ENCODE data around the gene RNF208.

The RNF208 gene

DNA sequence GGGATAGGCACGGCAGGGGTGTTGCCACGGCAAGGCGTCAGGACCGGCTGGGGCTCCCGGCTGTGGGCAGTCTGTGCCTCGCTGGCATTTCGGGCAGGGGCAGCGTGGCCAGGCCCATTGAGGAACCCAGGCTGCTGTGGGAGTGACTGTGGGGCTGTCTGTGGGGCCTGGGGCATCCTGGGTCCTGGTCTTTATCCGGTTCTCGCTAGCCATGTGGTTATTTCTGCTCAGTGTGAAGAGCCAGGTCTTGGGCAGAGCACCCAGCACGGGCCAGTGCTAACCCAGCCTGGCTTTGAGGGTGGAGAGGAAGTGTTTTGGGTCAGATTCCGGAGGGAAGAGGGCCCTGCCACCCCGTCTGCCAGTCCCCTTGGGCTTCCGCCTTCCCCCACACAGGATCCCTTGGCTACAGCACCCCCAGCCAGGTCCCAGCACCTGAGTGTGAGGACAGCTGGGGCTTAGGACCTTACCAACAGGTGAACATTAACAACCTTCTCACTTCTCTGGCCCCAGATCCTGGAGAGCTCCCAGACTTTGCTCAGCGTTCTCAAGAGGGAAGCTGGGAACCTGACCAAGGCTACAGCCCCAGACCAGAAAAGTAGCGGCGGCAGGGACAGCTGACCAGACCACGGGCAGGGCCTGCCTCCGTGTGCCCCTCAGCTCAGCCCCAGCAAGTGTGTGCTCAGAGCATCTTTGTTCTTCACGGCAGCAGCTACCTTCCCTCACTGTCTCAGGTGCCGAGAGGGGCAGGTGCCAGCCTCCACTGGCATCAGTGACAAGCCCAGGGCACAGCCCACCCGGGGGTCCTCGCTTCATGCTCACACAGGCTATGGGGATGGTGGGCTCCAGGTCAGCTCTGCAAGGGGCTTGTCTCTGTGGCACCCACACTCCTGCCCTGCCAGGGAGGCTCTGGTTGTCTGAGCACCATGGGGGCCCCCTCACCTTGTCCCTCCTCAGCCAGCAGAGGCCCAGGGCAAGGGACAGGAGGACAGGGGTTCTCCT is 32.4 kb downstream of the RNF208 start:
- no peak for FAIRE-seq

DNA sequence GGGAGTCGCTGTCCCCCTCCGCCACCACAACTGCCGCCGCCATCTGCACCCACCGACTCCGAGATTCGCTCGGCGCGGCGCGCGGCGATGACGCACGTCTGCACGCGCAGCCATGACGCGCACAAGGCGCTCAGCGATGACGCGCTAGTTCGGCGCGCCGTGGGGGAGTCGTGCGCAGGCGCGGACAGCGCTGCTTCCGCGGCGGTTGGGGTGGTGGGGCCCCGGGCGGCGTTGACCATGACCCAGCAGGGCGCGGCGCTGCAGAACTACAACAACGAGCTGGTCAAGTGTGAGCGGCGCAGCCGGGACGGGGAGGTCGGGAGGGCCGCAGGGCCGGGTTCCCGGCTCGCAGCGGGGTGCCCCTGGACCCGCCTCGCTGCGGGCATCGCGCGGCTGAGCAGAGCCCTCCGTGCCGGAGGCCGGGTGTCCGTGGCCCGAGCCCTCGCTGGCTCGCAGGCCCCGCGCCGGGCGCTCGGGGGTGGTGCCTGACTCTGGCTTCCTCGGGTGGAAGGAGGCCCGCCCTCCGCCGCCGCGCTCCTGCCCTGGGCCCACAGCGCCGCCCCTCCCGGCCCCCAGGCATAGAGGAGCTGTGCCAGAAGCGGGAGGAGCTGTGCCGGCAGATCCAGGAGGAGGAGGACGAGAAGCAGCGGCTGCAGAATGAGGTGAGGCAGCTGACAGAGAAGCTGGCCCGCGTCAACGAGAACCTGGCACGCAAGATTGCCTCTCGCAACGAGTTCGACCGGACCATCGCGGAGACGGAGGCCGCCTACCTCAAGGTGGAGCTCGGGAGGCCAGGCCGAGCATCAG is 33.3 kb downstream of the RNF208 start, which contains the start of the genes ANAPC2 and SSNA1:
ANAPC2 (minus strand) TSS at position 71 of the 807 bp plus-strand sequence; CDS start at position 43, 28 bp downstream.
SSNA1 (plus strand) TSS at position 187 of the 807 bp plus-strand sequence; CDS start at position 238, 51 bp downstream.
- no peak for FAIRE-seq

DNA sequence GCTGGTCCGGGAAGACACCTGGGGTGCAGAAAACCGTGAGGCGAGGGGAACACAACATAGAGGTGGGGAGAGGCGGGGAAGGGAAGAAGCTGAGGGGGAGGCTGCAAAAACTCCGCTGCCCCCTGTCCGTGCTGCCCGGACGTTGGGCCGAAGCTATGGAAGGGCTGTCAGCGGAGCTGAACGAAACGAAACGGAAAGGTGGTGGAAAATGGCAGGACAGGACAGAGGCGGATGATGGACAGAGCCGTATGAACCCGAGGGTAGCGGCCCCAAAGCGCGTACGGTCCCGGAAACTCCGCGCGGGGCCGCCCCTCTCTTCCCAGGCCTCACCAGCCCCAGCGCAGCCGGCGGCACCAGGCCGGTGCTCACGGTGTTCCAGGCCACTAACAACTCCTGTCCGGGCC is 34.0 kb downstream of the RNF208 start:
- no peak for FAIRE-seq

DNA sequence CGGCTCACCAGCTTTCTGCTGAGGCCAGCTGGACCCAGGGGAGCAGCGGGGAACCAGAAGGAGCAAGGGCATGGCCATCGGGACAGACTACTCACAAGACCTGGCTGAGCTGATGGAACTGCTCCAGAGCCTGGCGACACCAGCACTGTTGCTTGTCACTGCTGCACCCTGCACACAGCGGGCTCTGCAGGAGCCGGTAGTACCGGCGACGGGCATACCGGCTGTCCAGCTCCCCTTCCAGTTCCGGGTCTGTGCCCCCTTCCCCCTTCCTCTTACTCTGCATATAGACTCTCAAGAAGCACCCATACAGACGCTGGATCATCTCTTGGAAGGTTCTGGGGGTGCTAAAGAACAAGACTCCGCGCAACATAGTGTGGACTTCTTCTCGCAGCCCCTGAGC is 34.7 kb downstream of the RNF208 start:
- no peak for FAIRE-seq

DNA sequence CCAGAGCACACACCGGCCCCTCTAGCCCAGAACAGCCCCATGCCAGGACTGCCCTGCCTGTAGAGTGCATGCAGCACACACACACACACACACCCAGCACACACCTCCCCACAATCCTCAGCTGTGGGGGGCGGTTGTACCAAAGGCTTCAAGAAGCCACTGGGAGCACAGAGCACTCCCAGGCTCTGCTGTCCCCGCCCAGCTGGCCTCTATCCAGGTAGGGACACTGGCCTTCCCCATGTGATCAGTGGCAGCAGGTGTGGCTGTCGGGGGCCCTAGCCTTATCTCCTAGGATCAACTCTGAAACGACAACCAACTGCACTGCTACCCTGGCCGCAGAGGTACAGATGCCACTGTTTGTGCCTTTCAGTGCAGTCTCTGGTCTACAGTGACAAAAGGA is 35.7 kb downstream of the RNF208 start:
- no peak for FAIRE-seq

DNA sequence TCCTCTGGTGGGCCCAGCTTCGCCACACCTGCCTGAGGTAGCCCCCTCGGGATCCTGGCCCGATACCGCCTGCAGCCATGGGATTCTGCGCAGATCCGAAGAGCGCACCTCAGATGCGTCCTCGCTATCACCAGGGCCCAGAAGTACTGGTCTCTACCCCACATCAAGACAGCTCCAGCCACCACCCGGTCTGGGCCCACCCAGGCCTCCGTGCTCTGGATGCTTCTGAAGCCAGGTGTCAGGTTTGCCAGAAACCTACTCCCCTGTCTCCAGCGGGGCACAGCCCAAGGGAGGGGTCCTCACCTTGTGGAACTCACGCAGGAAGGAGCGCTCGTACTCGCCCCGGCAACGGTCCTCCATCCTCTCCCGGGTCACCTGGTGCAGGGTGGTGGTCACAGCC is 36.1 kb downstream of the RNF208 start:
- FAIRE-seq, result no peak

DNA sequence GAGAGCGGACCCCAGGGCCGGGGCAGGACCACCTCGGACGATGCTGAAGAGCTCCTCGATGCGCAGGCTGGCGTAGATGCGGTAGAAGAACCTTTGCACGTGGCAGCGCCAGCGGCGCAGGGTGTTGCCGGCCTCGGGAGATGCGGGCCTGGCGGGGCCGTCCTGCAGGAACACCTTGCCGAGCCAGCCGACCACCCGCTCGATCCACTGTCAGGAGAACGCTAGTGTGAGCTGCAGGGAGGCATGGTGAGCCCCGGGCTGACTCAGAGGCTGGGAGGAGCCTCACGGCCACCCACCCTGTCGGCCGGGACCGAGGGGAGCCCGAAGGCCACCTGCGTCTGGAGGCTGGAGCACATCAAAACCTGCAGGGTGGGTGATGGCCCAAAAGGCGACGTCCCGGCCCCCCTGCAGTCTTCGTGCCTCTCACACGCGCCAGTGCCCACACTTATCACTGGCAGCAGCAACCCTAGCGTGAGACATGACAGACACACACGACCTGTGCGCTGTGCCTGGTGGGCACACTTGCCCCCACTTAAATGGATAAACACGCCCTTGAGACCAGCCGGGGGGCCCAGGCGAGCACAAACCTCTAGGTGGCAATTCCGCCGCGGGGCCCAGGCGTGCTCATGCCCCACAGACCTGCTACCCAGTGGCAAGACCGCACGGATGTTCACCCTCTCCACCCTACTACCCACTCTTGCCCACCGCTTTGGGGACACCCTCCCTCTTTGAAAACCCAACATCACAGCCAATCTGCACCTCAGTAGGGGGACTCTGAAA is 37.0 kb downstream of the RNF208 start:
- FAIRE-seq, result no peak

DNA sequence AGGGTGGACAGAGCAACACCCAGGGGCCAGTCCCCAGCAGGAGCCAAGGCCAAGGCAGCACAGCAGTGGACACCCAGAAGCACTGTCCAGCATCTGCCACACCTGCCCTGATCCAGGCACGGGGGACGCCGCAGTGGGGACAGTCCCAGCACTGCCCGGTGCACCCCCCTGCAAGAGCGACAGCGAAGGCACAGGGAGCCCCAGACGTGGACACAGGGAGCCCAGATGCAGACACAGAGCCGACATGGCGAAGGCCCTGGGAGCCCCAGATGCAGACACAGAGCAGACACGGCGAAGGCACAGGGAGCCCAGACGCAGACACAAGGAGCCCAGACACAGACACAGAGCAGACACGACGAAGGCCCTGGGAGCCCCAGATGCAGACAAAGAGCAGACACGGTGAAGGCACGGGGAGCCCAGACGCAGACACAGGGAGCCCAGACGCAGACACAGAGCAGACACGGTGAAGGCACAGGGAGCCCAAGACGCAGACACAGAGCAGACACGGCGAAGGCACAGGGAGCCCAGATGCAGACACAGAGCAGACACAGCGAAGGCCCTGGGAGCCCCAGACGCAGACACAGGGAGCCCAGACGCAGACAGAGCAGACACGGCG is 38.0 kb downstream of the RNF208 start:
- FAIRE-seq, result no peak

DNA sequence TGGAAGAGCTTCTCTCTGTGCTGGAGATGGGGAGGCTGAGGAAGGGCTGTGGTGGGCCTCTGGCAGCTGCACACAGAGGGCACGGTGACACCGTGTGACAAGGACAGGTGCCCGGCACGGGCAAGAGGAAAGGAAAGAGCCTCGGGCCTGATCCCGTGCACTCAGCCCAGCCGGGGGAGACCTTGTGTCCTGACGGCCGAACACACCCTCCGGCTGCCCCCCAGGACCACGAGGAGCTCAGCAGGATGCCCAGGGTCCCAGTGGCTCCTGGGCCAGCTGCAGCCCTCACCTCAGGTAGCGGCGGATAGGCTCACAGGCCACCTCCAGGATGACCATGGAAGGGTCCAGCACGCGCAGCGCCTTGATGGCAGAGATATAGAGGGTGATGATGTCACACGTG is 39.2 kb downstream of the RNF208 start:
- FAIRE-seq, result no peak

DNA sequence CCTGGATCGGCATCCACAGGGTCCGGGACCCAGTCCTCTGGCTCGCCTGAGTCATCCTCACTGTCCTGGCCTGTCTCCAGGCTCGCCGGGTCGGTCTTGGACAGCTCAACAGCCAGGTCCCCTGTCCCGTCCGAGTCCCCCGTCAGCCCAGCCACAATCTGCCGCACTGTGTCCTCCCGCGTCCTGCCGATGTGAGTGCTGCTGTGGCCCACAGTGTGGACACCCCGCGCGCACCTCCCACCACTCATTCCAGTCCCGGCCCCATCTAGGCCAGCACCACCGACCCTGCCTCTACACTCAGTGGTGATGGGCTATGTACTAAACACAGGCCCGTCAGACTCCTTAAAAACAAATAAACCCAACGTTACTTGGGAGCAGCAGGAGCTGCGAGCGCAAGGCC is 40.4 kb downstream of the RNF208 start:
- no peak for FAIRE-seq

DNA sequence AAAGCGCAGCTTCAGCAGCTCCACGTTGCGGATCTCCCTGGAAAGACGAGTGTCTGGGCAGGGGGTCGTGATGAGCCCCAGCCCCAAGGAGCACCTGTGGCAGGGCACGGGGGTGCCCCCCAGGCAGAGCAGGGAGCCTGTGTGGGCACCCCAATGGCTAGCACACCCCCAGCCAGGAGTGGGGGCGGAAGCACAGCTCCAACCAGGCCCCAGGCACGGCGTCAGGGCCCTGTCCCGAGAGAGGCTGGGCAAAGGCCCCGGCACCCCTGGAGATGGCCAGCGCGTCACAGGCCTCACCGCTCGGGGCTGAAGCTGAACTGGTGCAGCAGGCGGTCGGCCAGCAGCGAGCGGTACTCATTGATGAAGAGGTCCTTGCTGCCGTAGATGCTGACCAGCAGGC is 41.5 kb downstream of the RNF208 start:
- FAIRE-seq, result no peak

DNA sequence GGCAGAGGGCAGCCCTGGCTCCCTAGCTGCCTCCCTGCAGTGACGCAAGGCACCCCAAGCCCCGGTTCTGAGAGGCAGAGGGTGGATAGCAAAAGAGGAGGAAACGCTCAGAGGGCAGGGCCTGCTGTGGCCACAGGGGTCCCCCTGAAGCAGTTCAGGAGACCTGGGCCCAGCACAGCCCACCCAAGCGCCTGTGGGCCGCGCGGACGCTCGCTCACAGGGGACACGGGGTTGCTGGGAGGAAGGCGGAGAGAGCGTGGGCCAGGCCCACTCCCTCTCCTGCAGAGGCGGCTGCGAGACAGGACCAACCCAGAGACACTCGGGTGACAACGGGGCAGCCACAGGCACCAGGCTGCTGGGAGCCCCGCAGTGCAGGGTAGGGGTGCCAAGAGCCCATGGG is 42.3 kb downstream of the RNF208 start:
- FAIRE-seq, result no peak

DNA sequence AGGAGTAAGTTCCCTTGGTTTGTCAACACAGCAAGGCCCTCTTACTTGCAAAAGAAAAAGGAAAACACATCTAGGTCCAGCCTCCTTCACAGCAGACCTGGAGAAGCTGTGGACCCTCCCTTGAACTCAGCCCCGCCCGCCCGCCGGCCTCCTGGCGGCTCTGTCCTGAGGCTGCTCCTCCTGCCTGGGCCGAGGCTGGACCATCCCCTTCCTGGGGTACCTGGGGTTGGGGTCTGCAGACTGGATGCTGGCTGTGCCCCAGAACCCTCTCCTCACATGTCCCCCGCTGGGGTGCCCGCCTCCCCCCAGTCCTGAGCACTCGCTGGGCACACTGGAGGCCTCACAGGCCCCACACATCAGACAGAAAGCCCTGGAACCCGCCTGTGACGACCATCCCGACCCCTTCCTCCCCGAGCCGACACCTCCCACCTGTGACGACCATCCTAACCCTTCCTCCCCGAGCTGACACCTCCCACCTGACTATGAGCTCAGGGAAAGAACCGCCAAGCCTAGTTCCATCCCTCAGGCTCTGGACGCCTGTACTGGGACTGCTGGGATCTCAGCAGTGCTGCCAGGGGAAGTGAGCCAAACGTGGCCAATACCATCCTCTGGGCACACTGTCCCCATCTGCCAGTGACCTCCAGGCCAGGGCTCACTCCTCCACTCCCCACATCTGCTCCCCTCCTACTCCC is 43.0 kb downstream of the RNF208 start:
- no peak for FAIRE-seq

DNA sequence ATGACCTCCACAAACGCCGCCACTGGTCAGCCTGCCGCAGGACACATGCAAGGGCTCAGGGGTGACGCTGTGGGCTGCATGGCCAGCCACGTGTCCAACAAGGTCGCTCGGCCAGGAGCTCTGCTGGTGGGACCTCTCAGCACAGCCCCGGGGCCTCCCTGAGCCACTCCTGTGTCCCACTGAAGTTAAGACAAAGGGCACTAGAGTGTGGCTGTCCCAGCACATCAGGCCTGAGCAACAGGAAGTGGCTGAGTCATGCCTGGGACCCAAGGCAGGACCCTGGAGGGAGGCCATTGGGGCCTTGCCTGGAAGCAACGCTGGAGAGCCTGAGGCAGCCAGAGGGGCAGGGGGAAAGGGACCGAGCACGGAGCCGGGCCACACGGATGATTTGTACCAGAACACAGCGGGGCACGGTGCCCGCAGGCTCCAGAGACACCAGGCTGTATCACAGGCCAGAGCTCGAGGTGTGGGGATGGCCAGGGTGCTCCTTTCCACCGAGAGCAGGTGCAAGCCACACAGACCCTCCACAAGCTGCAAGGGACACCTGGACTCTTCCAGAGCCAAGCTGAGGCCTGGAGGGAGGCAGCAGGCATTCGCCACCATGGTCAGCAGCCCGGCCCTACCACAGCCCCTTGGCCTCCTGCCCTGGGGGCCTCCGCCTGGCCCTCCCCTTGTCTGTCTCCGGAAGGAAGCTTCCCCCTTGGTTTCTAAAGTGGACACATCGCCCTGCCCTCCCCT is 43.7 kb downstream of the RNF208 start:
- FAIRE-seq, result no peak

DNA sequence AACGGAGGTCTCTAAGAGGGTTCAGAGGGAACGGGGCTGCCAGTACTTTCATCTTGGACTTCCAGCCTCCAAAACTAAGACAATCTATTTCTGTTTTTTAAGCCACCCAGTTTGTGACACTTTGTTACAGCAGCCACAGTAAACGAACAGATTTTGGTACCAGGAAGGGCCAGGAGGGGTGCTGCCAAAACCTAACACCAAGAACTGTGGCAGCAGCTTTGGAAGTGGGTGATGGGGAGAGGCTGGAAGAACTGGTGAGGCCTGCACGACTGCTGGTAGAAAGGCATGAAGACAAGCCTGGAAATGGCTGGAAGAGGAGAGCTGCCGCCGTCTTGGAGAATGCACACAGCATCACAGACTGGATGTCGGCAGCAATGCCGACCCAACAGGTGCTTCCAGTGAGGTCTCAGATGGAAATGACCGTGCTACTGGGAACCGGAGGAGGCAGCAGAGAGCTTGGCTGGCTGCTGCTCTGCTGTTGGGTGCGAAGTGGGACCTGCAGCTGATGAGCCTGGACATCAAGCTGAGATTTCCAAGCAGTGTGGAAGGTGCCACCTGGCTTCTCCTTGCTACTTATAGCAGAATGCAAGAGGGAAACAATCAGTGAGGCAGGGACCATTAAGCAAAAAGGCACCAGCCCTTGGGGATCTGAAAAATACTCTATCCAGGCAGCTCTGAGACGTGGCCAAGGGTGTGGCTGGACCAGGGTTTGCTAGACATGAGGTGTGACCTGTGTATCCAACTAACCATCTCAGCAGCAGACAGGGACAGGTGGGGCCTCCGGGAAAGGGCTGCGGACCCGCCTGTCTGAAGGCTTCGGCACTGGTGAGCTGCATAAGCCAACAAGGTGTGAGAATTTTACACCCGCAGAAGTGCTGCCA is 45.5 kb downstream of the RNF208 start:
- no peak for FAIRE-seq

DNA sequence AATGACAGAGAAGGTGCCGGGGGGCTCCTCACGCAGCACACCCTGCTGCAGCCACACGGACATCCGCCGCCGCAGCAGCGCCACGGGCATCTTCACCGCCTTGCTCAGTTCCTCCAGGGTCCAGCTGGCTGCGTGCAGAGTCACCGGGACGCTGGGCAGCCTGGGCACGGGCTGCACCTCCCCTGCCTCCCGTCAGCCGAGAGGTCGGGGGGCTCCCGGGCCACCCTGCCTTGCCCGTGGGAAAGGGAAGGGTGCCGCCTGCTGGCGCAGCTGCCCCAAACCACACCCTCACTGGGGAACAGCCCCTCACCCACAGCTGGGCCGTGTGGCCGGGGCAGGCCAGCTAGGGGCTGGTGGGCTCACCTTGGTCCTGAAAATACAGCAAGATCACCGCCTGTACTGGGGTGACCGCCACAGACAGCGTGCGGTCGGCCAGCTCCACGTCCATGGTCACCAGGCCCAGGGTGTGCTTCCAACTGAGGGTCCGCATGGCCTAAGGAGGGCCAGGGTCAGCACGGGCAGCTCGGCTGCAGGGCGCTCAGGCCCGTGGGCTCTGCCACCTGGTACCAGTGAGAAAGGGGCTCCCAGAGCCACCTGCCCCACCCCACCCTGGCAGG is 46.6 kb downstream of the RNF208 start:
- no peak for FAIRE-seq

DNA sequence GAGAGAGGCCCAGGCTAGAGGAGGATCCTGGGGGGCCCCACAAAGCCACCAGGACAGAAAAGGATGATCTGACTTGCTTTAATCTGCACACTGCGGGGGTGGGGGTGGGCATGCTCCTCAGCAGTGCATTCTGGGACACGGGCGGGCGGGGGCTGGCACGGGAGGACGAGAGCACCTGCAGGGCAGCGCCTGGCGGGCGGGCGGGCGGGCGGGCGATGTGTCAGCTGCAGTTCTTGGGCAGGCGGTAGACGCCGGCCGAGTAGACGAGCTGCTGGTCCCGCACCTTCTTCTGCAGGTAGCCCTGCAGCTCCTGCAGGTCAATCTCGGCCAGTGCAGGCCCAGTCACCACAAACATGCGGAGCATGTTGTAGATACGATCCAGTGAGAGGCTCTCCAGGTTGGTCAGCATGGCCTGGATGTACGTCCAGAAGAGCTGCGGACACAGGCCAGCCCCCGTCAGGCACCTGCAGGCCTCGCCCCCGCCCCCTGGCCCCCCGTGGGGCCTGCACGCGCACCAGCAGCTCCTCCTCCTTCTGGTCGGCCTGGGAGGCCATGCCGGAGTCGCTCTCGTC is 47.2 kb downstream of the RNF208 start:
- FAIRE-seq, result no peak

DNA sequence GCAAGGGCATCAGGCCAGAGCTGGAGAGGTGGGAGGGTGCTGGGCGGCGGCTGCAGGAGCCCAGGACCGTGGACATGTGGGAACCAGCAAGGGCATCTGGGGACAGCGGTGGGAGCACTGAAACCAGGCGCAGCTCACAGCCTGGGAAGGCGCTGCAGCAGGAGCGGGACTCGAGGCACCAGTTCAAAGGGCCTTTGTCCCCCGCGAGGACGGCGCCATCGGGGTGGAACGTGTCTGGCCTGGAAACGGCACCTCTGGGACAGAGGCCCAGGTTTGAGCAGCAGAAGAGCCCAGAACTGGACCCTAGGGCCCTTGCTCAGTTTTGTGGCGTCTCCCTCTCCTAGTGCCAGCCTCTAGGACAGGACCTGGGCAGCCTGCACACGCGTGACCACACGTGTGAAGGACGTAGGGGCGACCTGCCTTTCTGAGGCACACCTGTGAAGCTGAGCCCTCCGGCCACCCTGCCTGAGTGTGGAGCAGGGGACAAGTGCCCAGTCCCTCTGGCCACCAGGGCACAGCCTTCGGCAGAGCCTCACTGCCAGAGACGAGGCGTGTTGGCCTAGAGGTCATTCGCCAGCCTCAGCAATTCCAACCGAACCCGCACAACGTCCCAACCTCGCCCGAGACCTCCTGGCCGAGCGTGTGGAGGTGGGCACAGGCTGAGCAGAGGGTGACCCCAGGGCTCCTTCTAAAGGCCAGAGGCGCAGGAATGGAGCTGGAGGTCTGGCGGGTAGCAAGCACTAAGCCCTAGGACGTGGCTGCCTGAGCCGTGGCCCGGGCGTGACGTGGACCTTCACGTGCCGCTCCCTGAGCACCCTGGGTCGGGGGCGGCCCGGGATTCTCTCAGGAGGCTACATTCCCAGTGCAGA is 48.0 kb downstream of the RNF208 start:
- no peak for FAIRE-seq

All from colon (tissue), 2 donors.